GM12872 (cell line): Measurements from ENCODE around the gene ARL3.

Experiments
- TF ChIP-seq, protein P1 (sequence below): IDR thresholded peaks from 3 replicates; pipeline ENCODE4 v1.5.1; 2011; ENCODE audit warnings: low read depth, mild to moderate bottlenecking, low read length, moderate library complexity; ENCODE audit not compliant: insufficient read depth

The ARL3 gene

GRCh38 chr10:102673819-102674511 lies 40.2 kb downstream of the ARL3 start:
- TF ChIP-seq, protein P1, sequence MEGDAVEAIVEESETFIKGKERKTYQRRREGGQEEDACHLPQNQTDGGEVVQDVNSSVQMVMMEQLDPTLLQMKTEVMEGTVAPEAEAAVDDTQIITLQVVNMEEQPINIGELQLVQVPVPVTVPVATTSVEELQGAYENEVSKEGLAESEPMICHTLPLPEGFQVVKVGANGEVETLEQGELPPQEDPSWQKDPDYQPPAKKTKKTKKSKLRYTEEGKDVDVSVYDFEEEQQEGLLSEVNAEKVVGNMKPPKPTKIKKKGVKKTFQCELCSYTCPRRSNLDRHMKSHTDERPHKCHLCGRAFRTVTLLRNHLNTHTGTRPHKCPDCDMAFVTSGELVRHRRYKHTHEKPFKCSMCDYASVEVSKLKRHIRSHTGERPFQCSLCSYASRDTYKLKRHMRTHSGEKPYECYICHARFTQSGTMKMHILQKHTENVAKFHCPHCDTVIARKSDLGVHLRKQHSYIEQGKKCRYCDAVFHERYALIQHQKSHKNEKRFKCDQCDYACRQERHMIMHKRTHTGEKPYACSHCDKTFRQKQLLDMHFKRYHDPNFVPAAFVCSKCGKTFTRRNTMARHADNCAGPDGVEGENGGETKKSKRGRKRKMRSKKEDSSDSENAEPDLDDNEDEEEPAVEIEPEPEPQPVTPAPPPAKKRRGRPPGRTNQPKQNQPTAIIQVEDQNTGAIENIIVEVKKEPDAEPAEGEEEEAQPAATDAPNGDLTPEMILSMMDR = no peak

- TF ChIP-seq, protein P1 = no peak
Observed at GRCh38 chr10:102673236-102673818, 40.9 kb downstream of the ARL3 start.

GRCh38 chr10:102670871-102671434 lies 43.2 kb downstream of the ARL3 start:
- TF ChIP-seq, protein P1 = no peak

GRCh38 chr10:102670065-102670670 lies 44.0 kb downstream of the ARL3 start:
- TF ChIP-seq, protein P1 = no peak

GRCh38 chr10:102669206-102670064 lies 44.8 kb downstream of the ARL3 start:
- TF ChIP-seq, protein P1 = no peak

DNA sequence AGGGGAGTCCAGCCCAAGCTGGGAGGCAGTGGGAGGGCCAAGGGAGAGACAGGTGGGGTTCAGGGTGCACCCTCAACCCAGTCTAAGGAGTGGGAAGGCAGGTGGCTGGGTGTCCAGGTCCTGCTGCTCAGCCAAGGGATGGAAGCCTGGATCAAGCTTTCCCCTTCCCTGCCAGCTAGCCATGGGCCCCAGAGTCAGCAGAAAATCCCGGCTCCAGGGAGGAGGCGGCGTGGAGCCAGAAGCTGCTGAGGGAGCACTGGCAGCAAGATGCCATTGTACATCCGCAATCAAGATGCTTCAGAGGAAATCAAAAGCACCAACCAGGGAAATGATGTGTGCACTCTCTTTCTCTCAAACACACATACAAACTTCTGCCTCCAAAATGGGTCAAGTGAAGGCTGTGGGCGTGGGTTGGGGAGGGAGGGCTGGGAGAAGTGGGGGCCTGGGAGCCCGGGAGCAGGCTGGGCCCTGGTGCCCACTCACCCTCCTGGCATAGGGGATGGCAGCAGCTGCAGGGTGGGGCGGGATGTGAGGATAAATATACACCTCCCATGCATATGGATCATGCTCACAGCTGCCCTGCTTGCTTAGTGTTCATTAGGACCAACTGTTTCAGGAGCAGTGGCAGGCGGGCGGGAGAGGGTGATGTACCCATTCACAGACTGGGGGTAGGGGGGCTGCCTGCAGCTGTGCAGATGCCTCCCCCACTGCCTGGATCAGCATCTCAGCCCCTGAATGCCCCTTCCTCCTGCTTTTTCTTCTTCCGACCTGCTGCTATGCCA lies 45.7 kb downstream of the ARL3 start:
- TF ChIP-seq, protein P1 = no peak
